SHP77 (cell line): ENCODE measurements around the gene RNF26.

Experiments used
- DNase-seq, 2 experiments: peaks; one replicate each; lab custom pipeline; 2025; lab: John Stamatoyannopoulos, UW

The RNF26 gene

DNA sequence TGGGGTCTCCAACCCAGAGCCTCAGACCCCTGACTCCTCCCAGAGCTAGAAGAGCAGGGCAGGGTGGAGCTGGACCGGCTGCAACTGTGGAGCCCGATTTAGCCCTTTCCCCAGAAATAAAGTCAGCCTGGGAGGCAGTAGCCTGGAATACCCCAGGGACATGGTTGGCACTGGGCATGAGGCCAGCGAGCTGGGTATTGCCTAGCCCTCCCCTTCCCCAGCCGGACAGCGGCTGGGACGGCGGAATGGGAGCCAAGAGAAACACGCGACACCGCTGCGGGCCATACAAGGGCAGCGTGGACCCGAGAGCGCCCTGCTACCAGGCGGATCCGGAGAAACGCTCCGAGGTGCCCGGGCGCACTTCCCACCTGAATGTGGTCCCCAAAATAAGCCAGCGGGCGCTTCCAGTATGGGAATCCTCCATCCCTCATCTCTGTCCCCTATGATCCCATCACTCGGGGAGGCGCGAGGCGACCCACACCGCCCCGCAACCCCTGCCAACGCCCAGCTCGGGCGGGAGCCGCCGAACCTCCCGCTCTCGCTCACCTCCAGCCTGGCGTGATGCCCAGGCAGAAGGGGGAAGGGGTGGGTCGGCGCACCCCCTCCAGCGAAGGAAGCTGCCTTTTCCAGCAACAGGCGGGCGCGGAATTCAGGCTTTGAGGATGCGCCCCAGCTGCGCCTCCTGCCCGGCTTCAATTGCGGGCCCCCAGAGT is 18.2 kb upstream of the RNF26 start:
- DNase-seq, result peak; percentile 8 to 42

DNA sequence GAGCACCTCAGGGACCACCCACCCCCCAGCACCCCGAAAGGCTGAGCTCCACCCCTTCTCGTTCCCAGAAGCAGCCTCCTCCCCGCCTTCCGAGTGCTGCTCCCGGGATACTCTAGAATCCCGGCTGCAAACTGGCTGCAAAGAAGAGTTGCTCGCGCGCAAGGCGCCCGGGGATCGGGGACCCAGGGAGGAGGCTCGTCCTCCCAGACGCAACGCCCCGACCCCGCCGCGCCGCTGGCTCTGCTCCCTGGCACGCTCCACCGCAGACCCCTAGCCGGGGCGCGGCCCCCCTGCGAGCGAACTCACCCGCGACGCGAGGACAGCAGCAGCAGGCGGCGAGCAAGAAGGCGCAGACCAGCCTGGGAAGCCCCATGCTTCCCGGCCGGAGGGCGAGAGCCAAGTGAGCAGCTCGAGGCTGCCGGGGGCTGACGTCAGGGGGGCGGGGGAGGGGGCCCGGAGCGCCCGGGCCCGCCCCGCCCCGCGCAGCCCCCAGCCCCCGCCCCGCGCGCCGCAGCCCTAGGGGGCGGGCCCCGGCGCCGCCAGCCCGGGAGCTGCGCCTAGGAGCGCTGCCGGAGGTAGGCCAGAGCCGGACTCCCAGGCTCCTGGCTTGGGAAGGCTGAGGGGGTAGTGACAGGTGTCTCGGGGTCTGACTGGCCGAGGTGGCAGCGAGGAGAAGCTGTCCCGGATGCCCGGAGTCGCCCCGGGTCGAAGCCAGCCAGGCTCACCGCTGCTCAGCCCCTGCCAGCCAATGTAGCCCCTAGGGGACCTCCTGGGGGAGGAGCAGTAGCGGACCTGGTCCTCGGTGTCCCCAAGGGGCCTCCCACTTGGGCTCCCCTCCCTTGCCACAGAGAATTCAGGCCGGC is 17.4 kb upstream of the RNF26 start, which contains the start of gene MCAM:
Gene MCAM (minus strand): TSS at position 402 of the 863 bp plus-strand sequence. CDS start 29 bp downstream, at position 373.
- peak in 1 of 2 experiments; percentile 63 for DNase-seq

DNA sequence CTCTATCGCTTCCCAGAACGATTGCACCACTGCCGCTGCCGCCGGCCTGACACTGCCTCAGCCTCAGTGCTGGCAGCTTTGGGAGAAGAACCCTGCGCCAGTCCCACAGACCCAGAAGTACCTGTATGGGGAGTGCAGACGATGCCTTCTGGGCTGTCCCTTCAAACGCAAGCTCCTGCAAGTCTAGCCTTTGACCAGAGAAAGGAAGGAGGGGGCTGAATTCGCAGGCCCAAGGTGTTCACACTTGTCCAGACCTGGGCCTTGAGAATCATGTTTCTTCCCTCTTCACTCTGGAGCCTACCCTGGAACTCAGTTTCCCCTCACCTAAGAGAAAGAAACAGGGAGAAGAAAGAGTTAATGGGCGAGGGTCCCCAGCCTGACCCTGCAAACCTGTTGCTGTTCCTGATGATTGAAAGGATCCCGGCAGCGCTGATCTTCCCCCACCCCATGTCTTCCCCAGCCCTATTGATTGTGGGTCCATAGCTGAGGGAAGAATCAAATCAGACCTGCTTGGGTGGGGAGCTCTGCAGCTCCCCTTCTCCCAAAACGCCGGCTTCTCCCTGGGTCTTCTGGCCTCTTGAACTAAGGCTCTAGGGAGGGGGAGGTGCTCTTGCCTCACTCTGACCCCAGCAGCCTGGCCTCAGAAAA is 16.6 kb upstream of the RNF26 start:
- no peak for DNase-seq

DNA sequence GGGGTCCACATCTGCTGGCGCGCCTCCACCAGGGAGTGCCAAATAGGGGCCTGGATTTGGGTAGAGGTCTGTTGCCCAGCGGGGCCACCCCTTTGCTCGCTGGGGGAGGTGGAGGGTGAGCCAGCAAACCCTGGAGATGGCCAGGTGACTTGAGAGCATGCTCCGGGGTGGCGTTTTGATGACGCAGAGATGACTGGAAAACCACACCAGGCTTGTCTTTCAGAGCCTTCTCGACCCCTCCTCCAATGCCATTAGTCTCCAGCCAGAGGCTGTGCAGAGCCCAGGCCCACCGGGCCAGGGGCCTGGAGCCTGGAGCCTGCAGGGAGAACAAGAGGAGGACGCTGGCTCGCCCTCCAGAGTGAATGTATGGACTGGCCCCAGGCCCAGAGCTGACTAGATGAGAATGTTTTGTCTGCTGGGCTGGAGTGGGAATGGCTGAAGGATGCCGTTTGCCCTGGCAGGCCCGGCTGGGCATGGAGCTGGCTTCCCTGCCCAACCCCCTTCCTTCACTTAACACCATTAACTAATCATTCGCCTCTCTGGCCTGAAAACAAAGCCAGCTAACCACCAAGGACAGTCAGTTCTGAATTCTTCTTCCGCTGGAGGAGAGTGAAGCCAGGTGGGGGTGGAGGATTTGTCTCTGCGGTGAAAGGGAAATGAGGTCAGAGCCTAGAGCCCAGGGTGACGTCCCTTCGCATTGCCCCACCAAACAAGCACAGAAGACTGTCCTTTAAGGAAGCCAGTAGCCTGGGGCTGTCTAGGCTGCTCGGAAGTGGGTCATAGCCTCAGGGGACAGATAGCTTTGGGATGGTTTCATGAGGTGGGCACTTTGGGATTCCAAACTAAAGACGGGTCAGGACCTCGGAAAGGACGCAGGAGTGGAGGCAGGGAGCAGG is 15.8 kb upstream of the RNF26 start:
- peak; percentile 46 to 67 for DNase-seq

DNA sequence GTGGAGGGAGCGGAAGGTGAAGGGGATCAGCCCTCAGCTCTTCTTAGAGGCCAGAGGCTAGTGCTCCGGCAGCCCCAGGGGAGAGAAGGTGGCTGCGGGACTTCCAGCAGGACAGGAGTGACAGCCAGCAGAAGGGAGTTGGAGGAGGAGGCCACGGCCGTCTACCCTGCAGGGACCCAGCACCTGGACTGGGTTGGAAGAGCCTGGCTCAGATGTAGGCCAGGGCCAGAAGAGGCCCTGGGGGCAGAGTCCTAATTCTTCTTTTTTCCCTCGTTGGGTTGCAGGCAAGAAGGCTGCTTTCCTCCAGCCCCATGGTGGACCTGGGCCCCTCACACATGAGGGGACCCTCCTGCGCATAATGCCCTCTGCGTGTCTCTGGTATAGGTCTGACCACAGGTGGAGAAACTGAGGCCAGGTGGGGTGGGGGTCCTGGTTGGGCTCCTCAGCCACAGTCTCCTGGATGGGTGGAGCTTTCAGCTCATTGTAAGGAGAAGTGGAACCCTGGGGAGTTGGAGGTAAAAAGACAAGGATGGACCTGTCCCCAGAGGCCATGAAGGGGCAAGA is 15.1 kb upstream of the RNF26 start:
- DNase-seq, result no peak

DNA sequence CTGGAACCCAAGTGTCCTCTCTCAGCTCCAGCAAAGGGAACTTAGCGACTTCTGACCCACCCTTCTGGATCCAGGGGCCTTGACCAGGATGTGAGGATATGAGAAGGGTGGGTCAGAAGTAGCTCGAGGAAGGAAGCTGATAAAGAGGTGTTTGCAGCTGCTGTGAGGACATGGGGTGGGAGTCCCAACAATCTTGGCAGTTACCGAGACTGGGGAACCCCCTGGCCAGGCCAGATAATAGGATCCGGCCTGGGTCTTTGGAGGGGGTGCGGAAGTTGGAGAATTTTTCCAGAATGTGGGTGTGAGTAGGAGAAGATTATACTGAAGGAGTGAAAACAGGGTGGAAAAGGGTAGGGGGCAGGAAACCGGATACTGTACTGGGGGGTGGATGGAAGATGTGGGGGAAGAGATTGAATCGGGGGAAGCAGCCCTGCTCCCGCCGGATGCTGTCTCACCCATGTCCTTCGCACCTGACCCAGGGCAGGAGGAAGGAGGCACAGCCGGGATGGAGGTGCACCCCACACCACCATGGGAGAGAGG is 14.6 kb upstream of the RNF26 start:
- DNase-seq, result no peak

DNA sequence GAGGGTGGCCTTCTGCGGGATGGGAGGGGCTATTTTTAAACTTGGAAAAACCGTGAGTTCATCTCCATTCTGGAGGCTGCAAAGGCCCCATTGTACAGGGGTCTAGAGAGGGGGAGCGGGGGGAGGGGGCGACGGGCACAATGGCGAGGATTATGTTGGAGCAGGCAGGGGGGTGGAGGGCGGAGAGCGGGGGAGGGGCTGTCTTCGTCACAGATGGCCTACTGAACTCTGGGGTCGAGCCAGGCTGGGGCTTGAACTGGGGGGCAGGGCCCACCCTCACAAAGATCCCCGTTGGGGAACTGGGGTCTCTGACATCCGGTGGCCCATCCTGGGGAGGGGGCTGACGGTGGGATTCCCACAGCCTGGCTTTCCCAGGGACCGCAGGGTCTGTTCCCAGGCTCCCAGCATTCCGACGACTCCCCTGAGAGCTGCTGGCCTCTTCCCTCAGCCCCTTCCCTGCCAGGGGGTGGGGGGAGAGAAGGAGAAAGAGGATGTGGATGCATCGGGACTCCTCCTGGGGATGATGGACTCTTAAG is 14.0 kb upstream of the RNF26 start:
- no peak for DNase-seq

DNA sequence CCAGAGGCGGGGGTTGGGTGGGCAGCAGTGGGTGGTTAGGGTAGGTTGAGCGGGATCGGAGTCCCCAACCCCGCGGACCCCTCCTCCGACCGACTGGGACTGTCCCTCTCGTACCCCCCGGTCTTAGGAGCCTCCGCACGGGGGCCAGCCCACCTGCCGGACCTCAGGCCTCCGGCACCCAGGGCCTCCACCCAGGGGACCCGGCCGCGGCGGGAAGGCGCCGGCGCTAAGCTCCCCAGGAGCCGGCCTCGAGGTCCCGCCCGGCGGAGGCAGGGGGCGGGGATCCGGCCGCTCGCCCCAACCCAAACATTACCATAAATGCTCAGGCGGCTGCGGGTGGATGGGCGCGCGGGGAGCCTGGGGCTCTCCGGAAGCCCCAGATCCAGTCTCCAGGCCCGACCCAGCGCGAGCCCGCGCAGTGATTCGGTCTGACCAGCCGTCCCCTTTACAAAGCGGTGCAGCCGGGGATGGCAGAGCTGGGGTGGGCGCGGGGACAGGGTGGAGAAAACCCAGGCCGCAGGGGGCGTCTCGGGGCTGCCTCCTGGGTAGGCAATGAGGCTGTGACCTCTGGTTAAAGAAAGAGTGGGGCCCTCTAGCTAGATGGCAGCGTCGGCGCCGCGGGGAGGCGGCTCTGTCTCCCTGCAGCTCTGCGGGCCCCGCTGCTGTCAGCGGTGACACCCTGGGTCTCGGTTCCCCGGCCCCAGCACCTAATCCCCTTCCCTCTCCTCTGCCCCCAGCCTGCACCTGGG is 13.4 kb upstream of the RNF26 start:
- DNase-seq, result no peak

DNA sequence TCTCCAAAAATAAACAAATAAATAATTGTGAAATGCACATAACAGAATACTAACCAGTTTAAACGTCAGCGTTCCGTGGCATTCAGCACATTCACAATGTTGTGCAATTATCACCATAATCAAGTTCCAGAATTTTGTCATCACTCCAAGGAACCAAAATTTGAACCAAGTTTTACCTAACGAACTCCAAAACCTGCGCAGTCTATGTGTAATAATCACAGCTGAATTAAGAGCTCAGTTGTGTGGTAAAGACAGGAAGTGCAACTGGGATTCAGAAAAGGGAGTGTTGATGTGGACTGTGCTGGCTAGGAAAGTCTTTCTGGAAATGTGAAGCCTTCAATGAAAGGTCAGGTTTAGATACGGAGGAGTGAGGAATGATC is 12.0 kb upstream of the RNF26 start:
- DNase-seq, result no peak

DNA sequence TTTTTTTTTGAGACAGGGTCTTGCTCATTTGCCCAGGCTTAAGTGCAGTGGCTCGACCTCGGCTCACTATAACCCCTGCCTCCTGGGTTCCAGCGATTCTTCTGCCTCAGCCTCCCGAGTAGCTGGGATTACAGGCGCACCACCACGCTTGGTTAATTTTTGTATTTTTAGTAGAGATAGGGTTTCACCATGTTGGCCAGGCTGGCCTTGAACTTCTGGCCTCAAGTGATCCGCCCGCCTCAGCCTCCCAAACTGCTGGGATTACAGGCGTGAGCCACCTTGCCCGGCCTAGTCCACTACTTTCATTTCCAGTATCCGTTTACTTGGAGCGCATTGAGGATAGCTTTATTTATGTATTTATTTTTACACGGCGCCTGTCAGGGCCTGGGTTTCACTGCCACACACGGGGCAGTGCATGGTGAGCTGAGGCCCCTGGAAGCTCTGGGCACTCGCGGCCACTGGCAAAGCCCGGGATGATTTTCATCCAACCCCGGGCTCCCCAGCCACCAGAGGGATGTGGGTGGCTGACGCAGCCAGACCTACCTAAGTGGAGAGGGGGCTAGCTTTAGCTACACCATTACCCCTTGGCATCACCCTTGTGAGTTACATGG is 11.3 kb upstream of the RNF26 start:
- no peak for DNase-seq

DNA sequence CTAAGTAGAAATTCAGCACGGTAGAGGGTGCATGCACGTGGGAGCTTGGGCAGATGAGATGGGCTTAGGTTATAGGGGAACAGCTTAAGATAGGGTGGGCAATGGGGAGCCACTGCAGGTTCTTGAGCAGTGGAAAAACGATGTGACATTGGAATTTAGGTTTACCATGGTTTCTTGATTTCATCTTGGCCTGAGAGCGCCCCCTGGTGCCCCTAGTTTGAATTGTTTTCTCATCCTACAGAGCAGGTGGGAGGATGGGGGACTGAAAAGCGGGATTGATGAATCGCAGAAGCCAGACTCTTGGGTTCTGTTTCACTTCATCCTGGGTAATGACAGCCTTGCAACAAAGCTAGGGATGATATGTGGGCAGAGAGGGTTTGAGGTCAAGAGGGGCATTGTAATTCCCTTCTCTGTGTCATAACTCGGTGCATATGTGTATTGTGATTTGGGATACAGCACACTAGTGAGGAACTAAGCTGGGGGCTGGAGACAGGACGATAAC is 10.7 kb upstream of the RNF26 start:
- peak; percentile 53 to 55 for DNase-seq

DNA sequence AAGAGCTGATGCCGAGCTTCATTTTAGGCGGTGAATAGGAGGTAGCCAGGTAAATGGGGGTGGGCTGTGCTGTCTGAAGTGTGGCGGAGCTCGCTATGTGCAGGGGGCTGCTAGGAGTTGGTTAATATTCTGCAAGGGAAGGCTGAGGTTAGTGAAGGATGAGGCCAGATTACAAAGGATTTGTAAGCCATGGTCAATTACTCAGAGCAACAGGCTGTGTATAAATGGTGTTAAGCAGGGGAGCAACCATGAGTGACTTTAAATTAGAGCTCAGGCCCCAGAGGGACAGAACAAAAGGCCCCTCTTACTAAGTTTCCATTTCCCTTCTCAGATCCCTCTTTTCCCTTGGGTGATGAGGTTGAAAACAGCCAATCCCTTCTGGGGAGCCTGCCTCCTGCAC is 10.1 kb upstream of the RNF26 start:
- no peak for DNase-seq

DNA sequence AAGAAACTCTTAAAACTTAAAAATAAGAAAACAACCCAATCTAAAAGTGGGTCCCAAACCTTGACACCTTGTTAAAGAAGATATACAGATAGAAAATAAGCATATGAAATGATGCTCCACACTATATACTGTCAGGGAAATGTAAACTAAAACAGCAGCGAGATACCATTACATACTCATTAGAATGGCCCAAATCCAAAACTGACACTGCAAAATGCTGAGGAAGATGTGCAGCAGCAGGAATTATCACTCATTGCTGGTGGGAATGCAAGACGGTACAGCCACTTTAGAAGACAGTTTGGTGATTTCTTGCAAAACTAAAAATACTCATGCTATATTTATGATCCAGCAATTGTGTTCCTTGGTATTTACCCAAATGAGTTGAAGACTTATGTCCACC is 5.0 kb upstream of the RNF26 start:
- no peak for DNase-seq

DNA sequence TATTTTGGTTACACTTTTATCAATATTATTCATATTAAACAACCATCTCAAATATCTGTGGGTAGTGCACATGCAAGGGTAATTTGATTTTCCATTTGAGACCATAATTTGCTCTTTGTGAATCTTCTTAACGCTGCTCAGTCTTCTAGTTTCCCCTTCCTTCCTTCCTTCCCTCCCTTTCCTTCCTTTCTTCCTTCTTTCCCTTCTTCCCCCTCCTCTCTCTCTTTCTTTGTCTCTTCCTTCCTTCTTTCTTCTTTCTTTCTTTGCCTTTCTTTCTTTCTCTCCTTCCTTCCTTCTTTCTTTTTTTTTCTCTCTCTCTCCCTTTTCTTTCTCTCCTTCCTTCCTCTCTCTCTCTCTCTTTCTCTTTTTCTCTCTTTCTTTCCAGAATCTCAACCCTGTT is 4.1 kb upstream of the RNF26 start:
- DNase-seq, result no peak

DNA sequence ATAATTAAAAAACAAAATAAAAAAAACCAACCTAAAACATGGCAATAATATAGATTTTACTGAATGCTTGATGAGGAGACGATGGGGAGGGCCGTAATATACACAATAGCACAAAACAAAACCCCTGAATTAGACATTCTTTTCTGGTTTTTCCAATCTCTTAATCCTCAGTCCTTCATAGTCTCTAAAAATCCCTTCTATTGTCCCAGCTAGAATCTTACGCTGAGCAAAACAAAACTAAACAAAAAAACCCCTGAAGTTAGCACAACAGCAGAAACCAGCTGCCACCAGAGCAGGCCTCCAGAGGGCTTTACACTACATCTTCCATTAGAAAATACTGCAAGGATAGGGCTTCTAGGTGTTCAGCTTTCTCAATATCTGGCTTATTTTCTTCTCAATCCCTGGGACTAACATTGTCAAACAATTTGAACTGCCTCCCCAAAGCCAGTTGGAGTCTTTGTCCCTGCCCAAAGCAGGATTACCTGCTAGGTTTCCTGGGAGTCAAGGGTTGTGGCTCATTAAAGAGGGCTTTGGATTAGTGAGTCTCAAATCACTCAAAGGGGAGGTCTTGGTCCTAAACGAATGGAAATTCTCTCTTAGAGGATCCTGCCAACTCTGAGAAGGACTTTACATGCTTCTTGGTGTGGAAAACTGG is 2.1 kb upstream of the RNF26 start:
- DNase-seq, result no peak

DNA sequence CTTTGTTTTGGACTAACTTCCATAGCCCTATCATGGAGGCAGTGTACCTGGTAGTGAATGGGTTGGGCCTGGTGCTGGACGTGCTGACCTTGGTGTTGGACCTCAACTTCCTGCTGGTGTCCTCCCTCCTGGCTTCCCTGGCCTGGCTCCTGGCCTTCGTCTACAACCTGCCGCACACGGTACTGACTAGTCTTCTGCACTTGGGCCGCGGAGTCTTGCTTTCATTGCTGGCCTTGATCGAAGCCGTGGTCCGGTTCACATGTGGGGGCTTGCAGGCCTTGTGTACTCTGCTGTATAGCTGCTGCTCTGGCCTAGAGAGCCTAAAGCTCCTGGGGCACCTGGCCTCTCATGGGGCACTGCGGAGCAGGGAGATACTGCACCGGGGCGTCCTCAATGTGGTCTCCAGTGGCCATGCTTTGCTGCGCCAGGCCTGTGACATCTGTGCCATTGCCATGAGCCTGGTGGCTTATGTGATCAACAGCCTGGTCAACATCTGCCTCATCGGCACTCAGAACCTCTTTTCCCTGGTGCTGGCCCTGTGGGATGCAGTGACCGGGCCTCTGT is 846 bp downstream of the RNF26 start:
- no peak for DNase-seq

DNA sequence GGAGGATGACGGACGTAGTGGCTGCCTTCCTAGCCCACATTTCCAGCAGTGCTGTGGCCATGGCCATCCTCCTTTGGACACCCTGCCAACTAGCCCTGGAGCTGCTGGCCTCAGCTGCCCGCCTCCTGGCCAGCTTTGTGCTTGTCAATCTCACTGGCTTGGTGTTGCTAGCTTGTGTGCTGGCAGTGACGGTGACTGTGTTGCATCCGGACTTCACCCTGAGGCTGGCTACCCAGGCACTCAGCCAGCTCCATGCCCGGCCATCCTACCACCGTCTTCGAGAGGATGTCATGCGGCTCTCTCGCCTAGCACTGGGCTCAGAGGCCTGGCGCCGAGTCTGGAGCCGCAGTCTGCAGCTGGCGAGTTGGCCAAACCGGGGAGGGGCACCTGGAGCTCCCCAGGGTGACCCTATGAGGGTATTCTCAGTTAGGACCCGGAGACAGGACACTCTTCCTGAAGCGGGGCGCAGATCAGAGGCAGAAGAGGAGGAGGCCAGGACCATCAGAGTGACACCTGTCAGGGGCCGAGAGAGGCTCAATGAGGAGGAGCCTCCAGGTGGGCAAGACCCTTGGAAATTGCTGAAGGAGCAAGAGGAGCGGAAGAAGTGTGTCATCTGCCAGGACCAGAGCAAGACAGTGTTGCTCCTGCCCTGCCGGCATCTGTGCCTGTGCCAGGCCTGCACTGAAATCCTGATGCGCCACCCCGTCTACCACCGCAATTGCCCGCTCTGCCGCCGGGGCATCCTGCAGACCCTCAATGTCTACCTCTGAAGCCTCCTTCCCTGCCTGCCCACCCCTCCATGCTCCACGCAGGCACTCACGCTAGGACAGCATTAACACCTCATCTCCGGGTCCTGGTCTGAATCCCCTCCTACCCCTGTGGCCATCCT is 1.6 kb downstream of the RNF26 start:
- no peak for DNase-seq
